Right lobe of liver (tissue), 6 donors: ENCODE results near the gene MTF1. TPM values are rescaled to one million over a fixed set of nuclear protein-coding genes. Genes with fewer than 3 reads are reported as not detected.

Experiments used
- ATAC-seq, 4 donors: fragments of 200-7000 bp; cut with Tn5 transposase; one replicate each; pipeline ENCODE4 v1.9.1; 2020; ENCODE audit warnings: mild to moderate bottlenecking in 4 of 4, moderate library complexity in 4 of 4
- DNase-seq, 3 donors: peaks; one replicate each; pipeline ENCODE4 v3.0.0-alpha.2; 2020
- H3K27ac ChIP-seq, 3 donors: fragments of 200-600 bp; one replicate each; pipeline ENCODE4 v1.8.0; 2022
- H3K27me3 ChIP-seq, 2 donors: fragments of 200-600 bp; one replicate each; pipeline ENCODE4 v1.8.0; 2022
- H3K36me3 ChIP-seq, 4 donors: fragments of 200-600 bp; sonication (generic) in 1 of 4; one replicate each; pipeline versions ENCODE4 v1.5.1 to v1.8.0; 2017 to 2022; ENCODE audit warnings: control low read depth in 1 of 4
- H3K4me1 ChIP-seq, 4 donors: fragments of 200-600 bp; sonication (generic) in 1 of 4; one replicate each; pipeline versions ENCODE4 v1.5.1 to v1.8.0; 2017 to 2022; ENCODE audit warnings: control low read depth in 1 of 4
- H3K4me3 ChIP-seq, 3 donors: fragments of 200-600 bp; one replicate each; pipeline ENCODE4 v1.8.0; 2022
- H3K9me3 ChIP-seq, 4 donors: fragments of 200-600 bp; sonication (generic) in 1 of 4; one replicate each; pipeline versions ENCODE4 v1.5.1 to v1.8.0; 2017 to 2022; ENCODE audit warnings: control low read depth in 1 of 4
- CTCF ChIP-seq, 4 donors: fragments of 200-600 bp in 3 of 4; fragments of 450-650 bp in 1 of 4; IDR thresholded peaks; one replicate each; pipeline versions ENCODE4 v1.5.1 to v1.8.0; 2016 to 2022; ENCODE audit warnings: antibody characterized with exemption in 4 of 4, mild to moderate bottlenecking in 2 of 4
- POLR2A ChIP-seq: fragments of 450-650 bp; IDR thresholded peaks from one replicate; pipeline ENCODE4 v1.6.1; 2017; ENCODE audit warnings: antibody characterized with exemption, mild to moderate bottlenecking
- WGBS: methylation state at CpG from one replicate; pipeline ENCODE4 v1.1.6; 2018; ENCODE audit warnings: low coverage, low lambda C conversion rate; ENCODE audit not compliant: insufficient coverage; ENCODE audit errors: missing lambda C conversion rate; 5-methylcytosine and 5-hydroxymethylcytosine counted together
- intact Hi-C, 2 donors: fragments of 100-400 bp; cut with DNase I; formaldehyde crosslinking; loops; one replicate each; pipeline versions ENCODE4 v1.11.2 to v1.14.1; 2022
- total RNA-seq, 6 experiments: library from RNA; depleted of rRNA in 2 of 6; stranded (reverse); fragments of >200 nt in 2 of 6; fragmentation: NEBNext Ultra II Directional in 3 of 6; extraction: Animal tissue kit (Norgen Biotek cat#: 25700) in 3 of 6; gene quantifications; one replicate each; pipeline versions ENCODE4 v1.1.0 to v1.2.4, GENCODE V29; 2016 to 2023
- donor health status: DM: no; HTN: yes; CAD: no.
- donor health status: DM: no; HTN: no; CAD: no.
- donor health status: DM: no; HTN: no; CAD: no.
- donor health status: DM: no; HTN: yes; CAD: no.
- donor health status: DM: no; HTN: yes; CAD: no.

Gene MTF1
- total RNA-seq, 6 experiments from 2014 or later = 3.5 to 10.3 (median 6.1) TPM

GRCh38 chr1:37872692-37873091 lies 13.3 kb upstream of the MTF1 start:
- no peak overlapping the region for H3K27ac ChIP-seq
- peaks cover 0 to 78% (median 29%) of the 10 kb centered on the region in 4 donors for H3K36me3 ChIP-seq
- TF ChIP-seq CTCF (IDR thresholded peaks at IDR 0.05) (no peak), POLR2A (no peak)
- no peak overlapping the region for H3K4me3 ChIP-seq
- DNase-seq (no peak), ATAC-seq (no peak)
- no peaks in the 10 kb centered on the region for H3K27me3 ChIP-seq
- no peaks in the 10 kb centered on the region for H3K4me1 ChIP-seq
- intact Hi-C loops = loop anchor here in 1 of 2 donors (5.0 kb wide), 1 partner anchor 105 kb away; no protein-coding TSS in a partner anchor
- no CpG with 5 or more reads among the region's 1 CpG for WGBS
- no peaks in the 10 kb centered on the region for H3K9me3 ChIP-seq

- no peaks in the 10 kb centered on the region for H3K27me3 ChIP-seq
- TF ChIP-seq POLR2A (no peak), CTCF (IDR thresholded peaks at IDR 0.05) (no peak)
- ATAC-seq (no peak), DNase-seq (no peak)
- intact Hi-C loops = no loop called here
- H3K4me1 ChIP-seq = no peaks in the 10 kb centered on the region
- H3K4me3 ChIP-seq = no peak overlapping the region
- no peak overlapping the region for H3K27ac ChIP-seq
- 88% methylated on average over 2 of the region's 2 CpGs for WGBS
- no peaks in the 10 kb centered on the region for H3K9me3 ChIP-seq
- peaks cover 0 to 84% (median 35%) of the 10 kb centered on the region in 4 donors for H3K36me3 ChIP-seq
Measured at GRCh38 chr1:37868466-37868865, 9.1 kb upstream of the MTF1 start.

GRCh38 chr1:37867784-37868183 lies 8.4 kb upstream of the MTF1 start:
- TF ChIP-seq CTCF (IDR thresholded peaks at IDR 0.05) (no peak), POLR2A (no peak)
- intact Hi-C loops = no loop called here
- Histone ChIP-seq H3K27ac (no peak overlapping the region), H3K36me3 (peaks cover 0 to 84% (median 31%) of the 10 kb centered on the region in 4 donors), H3K27me3 (no peaks in the 10 kb centered on the region), H3K4me1 (no peaks in the 10 kb centered on the region), H3K9me3 (no peaks in the 10 kb centered on the region), H3K4me3 (no peak overlapping the region)
- 75% methylated on average over 2 of the region's 6 CpGs for WGBS
- ATAC-seq (no peak), DNase-seq (no peak)

GRCh38 chr1:37866491-37866890 lies 7.1 kb upstream of the MTF1 start:
- WGBS = 88% methylated on average over 1 of the region's 1 CpG
- intact Hi-C loops = no loop called here
- peaks cover 0 to 81% (median 29%) of the 10 kb centered on the region in 4 donors for H3K36me3 ChIP-seq

More at GRCh38 chr1:37866491-37866890, 7.1 kb upstream of the MTF1 start:
- Histone ChIP-seq H3K27me3 (no peaks in the 10 kb centered on the region), H3K4me3 (no peak overlapping the region), H3K27ac (no peak overlapping the region), H3K4me1 (peaks cover 0 to 5% (median 0%) of the 10 kb centered on the region in 4 donors), H3K9me3 (no peaks in the 10 kb centered on the region)
- TF ChIP-seq POLR2A = no peak
- no peak for TF ChIP-seq CTCF (IDR thresholded peaks at IDR 0.05)
- no peak for ATAC-seq
- no peak for DNase-seq
